ENCODE results near the gene ASTN2. TPM values are rescaled to one million over a fixed set of nuclear protein-coding genes. Genes with fewer than 3 reads are reported as not detected.

The ASTN2 gene
- total RNA-seq, 1 experiment from 2014 or later: 4.8 TPM

GRCh38 chr9:116464987-116465571 lies 949.8 kb downstream of the ASTN2 start (continued):
- TF ChIP-seq POLR2AphosphoS5 (IDR thresholded peaks at IDR 0.05; ENCODE audit: low read depth, low read length): no peak
- no peak for TF ChIP-seq CEBPB (IDR thresholded peaks at IDR 0.05; ENCODE audit: low read depth)
- no peak for TF ChIP-seq FOSL1 (IDR thresholded peaks at IDR 0.05; ENCODE audit: low read depth)
- no peak for TF ChIP-seq SRF (IDR thresholded peaks at IDR 0.05; ENCODE audit: low read depth)

- intact Hi-C loops (cut with micrococcal nuclease): no loop called here
- CTCF ChIA-PET: no interaction called here
These were observed 950.4 kb downstream of the ASTN2 start for GRCh38 chr9:116464423-116464822.

More at GRCh38 chr9:116464423-116464822, 950.4 kb downstream of the ASTN2 start:
- TF ChIP-seq SRF (IDR thresholded peaks at IDR 0.05; ENCODE audit: low read depth) (no peak), EZH2 (IDR thresholded peaks at IDR 0.05) (no peak), POLR2A (IDR thresholded peaks at IDR 0.05; ENCODE audit: borderline replicate concordance, extremely low read depth, insufficient read depth, insufficient read length) (no peak), EGR1 (IDR thresholded peaks at IDR 0.05; ENCODE audit: low read depth) (no peak), JUND (IDR thresholded peaks at IDR 0.05) (no peak), RAD21 (IDR thresholded peaks at IDR 0.05; ENCODE audit: low read depth) (no peak), SIN3A (IDR thresholded peaks at IDR 0.05; ENCODE audit: low read depth) (no peak), CEBPB (IDR thresholded peaks at IDR 0.05; ENCODE audit: low read depth) (no peak), SP1 (IDR thresholded peaks at IDR 0.05; ENCODE audit: low read depth) (no peak)
- TF ChIP-seq, protein P1, sequence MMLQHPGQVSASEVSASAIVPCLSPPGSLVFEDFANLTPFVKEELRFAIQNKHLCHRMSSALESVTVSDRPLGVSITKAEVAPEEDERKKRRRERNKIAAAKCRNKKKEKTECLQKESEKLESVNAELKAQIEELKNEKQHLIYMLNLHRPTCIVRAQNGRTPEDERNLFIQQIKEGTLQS (IDR thresholded peaks at IDR 0.05): no peak
- TF ChIP-seq, protein P2, sequence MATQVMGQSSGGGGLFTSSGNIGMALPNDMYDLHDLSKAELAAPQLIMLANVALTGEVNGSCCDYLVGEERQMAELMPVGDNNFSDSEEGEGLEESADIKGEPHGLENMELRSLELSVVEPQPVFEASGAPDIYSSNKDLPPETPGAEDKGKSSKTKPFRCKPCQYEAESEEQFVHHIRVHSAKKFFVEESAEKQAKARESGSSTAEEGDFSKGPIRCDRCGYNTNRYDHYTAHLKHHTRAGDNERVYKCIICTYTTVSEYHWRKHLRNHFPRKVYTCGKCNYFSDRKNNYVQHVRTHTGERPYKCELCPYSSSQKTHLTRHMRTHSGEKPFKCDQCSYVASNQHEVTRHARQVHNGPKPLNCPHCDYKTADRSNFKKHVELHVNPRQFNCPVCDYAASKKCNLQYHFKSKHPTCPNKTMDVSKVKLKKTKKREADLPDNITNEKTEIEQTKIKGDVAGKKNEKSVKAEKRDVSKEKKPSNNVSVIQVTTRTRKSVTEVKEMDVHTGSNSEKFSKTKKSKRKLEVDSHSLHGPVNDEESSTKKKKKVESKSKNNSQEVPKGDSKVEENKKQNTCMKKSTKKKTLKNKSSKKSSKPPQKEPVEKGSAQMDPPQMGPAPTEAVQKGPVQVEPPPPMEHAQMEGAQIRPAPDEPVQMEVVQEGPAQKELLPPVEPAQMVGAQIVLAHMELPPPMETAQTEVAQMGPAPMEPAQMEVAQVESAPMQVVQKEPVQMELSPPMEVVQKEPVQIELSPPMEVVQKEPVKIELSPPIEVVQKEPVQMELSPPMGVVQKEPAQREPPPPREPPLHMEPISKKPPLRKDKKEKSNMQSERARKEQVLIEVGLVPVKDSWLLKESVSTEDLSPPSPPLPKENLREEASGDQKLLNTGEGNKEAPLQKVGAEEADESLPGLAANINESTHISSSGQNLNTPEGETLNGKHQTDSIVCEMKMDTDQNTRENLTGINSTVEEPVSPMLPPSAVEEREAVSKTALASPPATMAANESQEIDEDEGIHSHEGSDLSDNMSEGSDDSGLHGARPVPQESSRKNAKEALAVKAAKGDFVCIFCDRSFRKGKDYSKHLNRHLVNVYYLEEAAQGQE (IDR thresholded peaks at IDR 0.05; ENCODE audit: low read depth): no peak
- TF ChIP-seq, protein P3, sequence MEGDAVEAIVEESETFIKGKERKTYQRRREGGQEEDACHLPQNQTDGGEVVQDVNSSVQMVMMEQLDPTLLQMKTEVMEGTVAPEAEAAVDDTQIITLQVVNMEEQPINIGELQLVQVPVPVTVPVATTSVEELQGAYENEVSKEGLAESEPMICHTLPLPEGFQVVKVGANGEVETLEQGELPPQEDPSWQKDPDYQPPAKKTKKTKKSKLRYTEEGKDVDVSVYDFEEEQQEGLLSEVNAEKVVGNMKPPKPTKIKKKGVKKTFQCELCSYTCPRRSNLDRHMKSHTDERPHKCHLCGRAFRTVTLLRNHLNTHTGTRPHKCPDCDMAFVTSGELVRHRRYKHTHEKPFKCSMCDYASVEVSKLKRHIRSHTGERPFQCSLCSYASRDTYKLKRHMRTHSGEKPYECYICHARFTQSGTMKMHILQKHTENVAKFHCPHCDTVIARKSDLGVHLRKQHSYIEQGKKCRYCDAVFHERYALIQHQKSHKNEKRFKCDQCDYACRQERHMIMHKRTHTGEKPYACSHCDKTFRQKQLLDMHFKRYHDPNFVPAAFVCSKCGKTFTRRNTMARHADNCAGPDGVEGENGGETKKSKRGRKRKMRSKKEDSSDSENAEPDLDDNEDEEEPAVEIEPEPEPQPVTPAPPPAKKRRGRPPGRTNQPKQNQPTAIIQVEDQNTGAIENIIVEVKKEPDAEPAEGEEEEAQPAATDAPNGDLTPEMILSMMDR (IDR thresholded peaks at IDR 0.05 in 2 of 3, conservative IDR thresholded peaks at IDR 0.05 in 1 of 3; ENCODE audit: borderline replicate concordance in 1 of 3, insufficient read depth in 1 of 3, low read depth in 2 of 3, low read length in 2 of 3): no peak
- Histone ChIP-seq H3K9me3 (ENCODE audit: control insufficient read depth in 1 of 2, insufficient read depth in 1 of 2, low read depth in 1 of 2, low read length in 2 of 2) (no peaks in the 10 kb centered on the region), H3K4me2 (ENCODE audit: low read length) (no peak overlapping the region), H3K9me2 (ENCODE audit: insufficient read depth) (no peaks in the 10 kb centered on the region), H3K4me3 (replicated peaks in 1 of 2; ENCODE audit: low read depth in 1 of 2, low read length in 2 of 2) (no peak overlapping the region), H3K9ac (ENCODE audit: low read length) (no peak overlapping the region), H3K27me3 (ENCODE audit: insufficient read depth, low read length) (no peaks in the 10 kb centered on the region), H4K20me1 (ENCODE audit: insufficient read depth) (no peaks in the 10 kb centered on the region), H3K36me3 (ENCODE audit: control insufficient read depth in 1 of 2, insufficient read depth in 2 of 2, low read length in 2 of 2) (no peaks in the 10 kb centered on the region), H3K79me2 (ENCODE audit: insufficient read depth, low read length) (no peaks in the 10 kb centered on the region), H3K27ac (ENCODE audit: low read depth, low read length) (no peak overlapping the region), H2AFZ (ENCODE audit: low read depth, low read length, poor library complexity, severe bottlenecking) (no peak overlapping the region), H3K4me1 (ENCODE audit: control insufficient read depth in 1 of 2, insufficient read depth in 2 of 2, low read length in 2 of 2) (no peaks in the 10 kb centered on the region)
- no peak for DNase-seq (ENCODE audit: low read depth, low spot score)
- no TSS peak for BruUV-seq (replicated peaks)
- ChIA-PET RAD21 (ENCODE audit: low non-redundant PET in 1 of 2, low total read pairs in 2 of 2, uncharacterized antibody in 2 of 2, unreplicated experiment in 2 of 2) (no interaction called here), POLR2A (no interaction called here)
- ATAC-seq: no peak
